Pancreas (tissue), 10 donors: ENCODE results near the gene COA1. TPM values are rescaled to one million over a fixed set of nuclear protein-coding genes. Genes with fewer than 3 reads are reported as not detected.
A peak's percentile ranks its signal among the peaks of the same experiment; 100 is the strongest.

Experiments
- ATAC-seq, 4 donors: fragments of 200-7000 bp; cut with Tn5 transposase; one replicate each; pipeline versions ENCODE4 v1.8.0 to v1.9.1; 2020; ENCODE audit warnings: mild to moderate bottlenecking in 4 of 4, moderate library complexity in 4 of 4
- DNase-seq, 6 donors: peaks; one replicate each; pipeline ENCODE4 v3.0.0-alpha.2; 2020
- FAIRE-seq: peaks from 2 replicates; lab custom pipeline; 2012; peaks lifted over from hg19 to GRCh38; lab: Jason Lieb, UNC
- H3K27ac ChIP-seq, 4 donors: fragments of 200-600 bp; sonication (generic); 1 replicate in 3 of 4; 2 replicates in 1 of 4; pipeline versions ENCODE4 v1.5.0 to v1.8.0; 2020
- H3K27me3 ChIP-seq, 4 donors: fragments of 200-600 bp; one replicate each; pipeline ENCODE4 v1.8.0; 2021
- H3K36me3 ChIP-seq, 3 donors: fragments of 200-600 bp; sonication (generic) in 1 of 3; one replicate each; pipeline versions ENCODE4 v1.5.0 to v1.8.0; 2020 to 2021
- H3K4me1 ChIP-seq, 3 donors: fragments of 200-600 bp; one replicate each; pipeline ENCODE4 v1.8.0; 2021
- H3K4me3 ChIP-seq, 4 donors: fragments of 200-600 bp; sonication (generic) in 2 of 4; one replicate each; pipeline versions ENCODE4 v1.5.0 to v1.8.0; 2020 to 2021
- H3K9me3 ChIP-seq, 4 donors: fragments of 200-600 bp; one replicate each; pipeline ENCODE4 v1.8.0; 2021
- WGBS, 2 donors: extraction: QIAGEN DNeasy Blood & Tissue Kit; methylation state at CpG; one replicate each; pipeline ENCODE4 v1.1.7; 2013; 5-methylcytosine and 5-hydroxymethylcytosine counted together
- intact Hi-C, 3 donors: fragments of 100-400 bp; cut with DNase I; formaldehyde crosslinking; loops; one replicate each; pipeline versions ENCODE4 v1.11.1 to v1.14.2; 2022
- polyA plus RNA-seq, 2 donors: library from polyadenylated mRNA; stranded (reverse); fragments of 200-250 nt; gene quantifications; one replicate each; pipeline ENCODE4 v1.2.3, GENCODE V29; 2013
- total RNA-seq, 6 donors: library from RNA; stranded (reverse); fragmentation: NEBNext Ultra II Directional in 4 of 6; extraction: Animal tissue kit (Norgen Biotek cat#: 25700) in 4 of 6; gene quantifications; one replicate each; pipeline versions ENCODE4 v1.2.1 to v1.2.4, GENCODE V29; 2021 to 2023
- TF ChIP-seq, protein P1 (sequence below), 4 donors: fragments of 200-600 bp; sonication (generic) in 3 of 4; IDR thresholded peaks; one replicate each; pipeline versions ENCODE4 v1.5.0 to v1.8.0; 2021; ENCODE audit warnings: antibody characterized with exemption in 4 of 4
- donor health status: healthy with polysubstance abuse.
- donor health status: DM: no; HTN: no; CAD: no; lungs with moderate emphysema.
- donor health status: DM: no; HTN: no; CAD: no.
- donor health status: control.
- donor health status: control.
- donor health status: Bipolar disorder and iron deficiency.
- donor health status: DM: yes; HTN: yes; CAD: no.
- donor health status: DM: no; HTN: no; CAD: no.
- donor health status: DM: no; HTN: no; CAD: no.
- donor health status: DM: yes; HTN: yes; CAD: no.

Gene COA1
- total and polyA plus RNA-seq, 8 donors: 24.6 to 34.4 (median 27.1) TPM

DNA sequence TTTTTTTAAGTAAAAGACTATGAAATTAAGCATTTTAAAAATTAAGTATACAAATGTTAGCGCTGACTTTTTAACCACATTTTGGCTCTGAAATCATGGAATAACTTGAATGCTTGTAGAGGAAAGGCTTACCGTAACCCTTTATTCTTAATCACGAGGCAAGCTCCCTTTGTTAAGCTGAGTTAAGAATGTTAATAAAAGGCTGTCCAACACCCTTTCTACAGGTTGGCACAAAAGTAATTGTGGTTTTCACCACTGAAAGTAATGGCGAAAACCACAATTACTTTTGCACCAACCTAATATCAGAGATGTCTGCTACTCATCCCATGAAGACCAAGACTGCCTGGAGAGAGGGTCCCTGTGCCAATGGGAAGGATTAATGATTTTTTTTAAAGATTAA is 75.9 kb downstream of the COA1 start:
- WGBS, 2 donors: 93 to 98% methylated on average over 4 of the region's 4 CpGs
- Histone ChIP-seq H3K27me3 (no peaks in the 10 kb centered on the region), H3K36me3 (no peaks in the 10 kb centered on the region), H3K4me3 (no peak overlapping the region), H3K9me3 (no peaks in the 10 kb centered on the region), H3K27ac (no peak overlapping the region), H3K4me1 (peaks cover 15 to 44% (median 26%) of the 10 kb centered on the region in 3 donors)
- no peak for DNase-seq
- FAIRE-seq: no peak
- intact Hi-C loops: no loop called here
- no peak for ATAC-seq
- TF ChIP-seq, protein P1, sequence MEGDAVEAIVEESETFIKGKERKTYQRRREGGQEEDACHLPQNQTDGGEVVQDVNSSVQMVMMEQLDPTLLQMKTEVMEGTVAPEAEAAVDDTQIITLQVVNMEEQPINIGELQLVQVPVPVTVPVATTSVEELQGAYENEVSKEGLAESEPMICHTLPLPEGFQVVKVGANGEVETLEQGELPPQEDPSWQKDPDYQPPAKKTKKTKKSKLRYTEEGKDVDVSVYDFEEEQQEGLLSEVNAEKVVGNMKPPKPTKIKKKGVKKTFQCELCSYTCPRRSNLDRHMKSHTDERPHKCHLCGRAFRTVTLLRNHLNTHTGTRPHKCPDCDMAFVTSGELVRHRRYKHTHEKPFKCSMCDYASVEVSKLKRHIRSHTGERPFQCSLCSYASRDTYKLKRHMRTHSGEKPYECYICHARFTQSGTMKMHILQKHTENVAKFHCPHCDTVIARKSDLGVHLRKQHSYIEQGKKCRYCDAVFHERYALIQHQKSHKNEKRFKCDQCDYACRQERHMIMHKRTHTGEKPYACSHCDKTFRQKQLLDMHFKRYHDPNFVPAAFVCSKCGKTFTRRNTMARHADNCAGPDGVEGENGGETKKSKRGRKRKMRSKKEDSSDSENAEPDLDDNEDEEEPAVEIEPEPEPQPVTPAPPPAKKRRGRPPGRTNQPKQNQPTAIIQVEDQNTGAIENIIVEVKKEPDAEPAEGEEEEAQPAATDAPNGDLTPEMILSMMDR (IDR thresholded peaks at IDR 0.05): no peak

DNA sequence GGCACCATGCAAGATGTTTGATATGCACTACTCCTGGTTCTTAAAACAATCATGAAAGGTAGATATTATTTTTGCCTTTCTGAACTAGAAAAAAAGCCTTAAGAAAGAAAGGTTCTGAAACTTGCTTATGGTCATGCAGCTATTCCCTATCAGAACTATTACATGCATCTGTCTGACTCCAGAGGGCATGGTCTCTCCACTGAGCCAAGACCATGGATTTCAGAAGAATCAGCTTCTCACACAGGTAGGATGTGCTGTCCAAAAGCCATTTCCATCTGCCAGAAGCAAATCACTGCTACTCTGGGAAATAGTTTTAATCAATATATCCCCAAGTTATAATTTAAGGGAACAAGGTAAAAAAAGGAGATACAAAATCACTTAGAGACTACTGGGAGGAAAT is 77.0 kb downstream of the COA1 start:
- Histone ChIP-seq H3K27ac (no peak overlapping the region), H3K9me3 (no peaks in the 10 kb centered on the region), H3K27me3 (no peaks in the 10 kb centered on the region), H3K4me3 (no peak overlapping the region), H3K4me1 (peaks cover 6 to 44% (median 15%) of the 10 kb centered on the region in 3 donors), H3K36me3 (no peaks in the 10 kb centered on the region)
- TF ChIP-seq, protein P1 (IDR thresholded peaks at IDR 0.05): no peak
- no peak for ATAC-seq
- intact Hi-C loops: no loop called here
- FAIRE-seq: no peak
- DNase-seq: no peak

DNA sequence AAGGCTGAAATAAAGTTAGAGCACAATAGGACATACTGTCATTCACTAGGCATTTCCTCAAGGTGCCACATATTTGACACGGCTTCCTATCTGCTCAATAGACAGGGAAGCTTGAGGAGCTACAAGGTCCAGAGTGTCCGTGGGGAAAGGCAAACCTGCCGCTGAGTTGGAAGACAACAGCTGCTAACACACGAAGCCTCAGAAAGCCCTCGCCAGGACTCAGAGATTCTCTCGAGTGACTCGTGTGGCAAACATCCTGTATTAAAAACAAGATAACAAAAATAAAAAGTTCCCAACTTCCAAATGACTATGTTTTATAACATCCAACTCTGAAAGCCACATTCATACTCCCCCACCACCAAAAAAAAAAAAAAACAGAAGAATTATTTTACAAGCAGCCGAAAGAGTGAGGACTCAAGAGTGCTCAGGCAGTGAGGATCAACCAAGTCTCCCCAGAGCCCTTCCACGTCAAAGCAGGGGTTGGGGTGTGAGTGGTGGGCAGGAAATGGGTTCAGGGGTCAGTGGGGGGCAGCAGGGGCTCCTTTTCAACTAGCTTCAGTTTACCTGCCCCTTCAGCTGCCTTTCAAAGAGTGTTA is 78.8 kb downstream of the COA1 start:
- no peak for ATAC-seq
- no peak for DNase-seq
- H3K9me3 ChIP-seq: no peaks in the 10 kb centered on the region
- no peak overlapping the region for H3K4me3 ChIP-seq
- no peaks in the 10 kb centered on the region for H3K36me3 ChIP-seq
- peaks cover 0 to 52% (median 22%) of the 10 kb centered on the region in 3 donors for H3K4me1 ChIP-seq
- FAIRE-seq: no peak
- TF ChIP-seq, protein P1 (IDR thresholded peaks at IDR 0.05): no peak
- peak overlapping the region in 2 of 4 donors; percentile 87 to 89 for H3K27ac ChIP-seq
- no peaks in the 10 kb centered on the region for H3K27me3 ChIP-seq
- 68 to 77% methylated on average over 9 of the region's 9 CpGs for WGBS, 2 donors
- intact Hi-C loops: no loop called here

DNA sequence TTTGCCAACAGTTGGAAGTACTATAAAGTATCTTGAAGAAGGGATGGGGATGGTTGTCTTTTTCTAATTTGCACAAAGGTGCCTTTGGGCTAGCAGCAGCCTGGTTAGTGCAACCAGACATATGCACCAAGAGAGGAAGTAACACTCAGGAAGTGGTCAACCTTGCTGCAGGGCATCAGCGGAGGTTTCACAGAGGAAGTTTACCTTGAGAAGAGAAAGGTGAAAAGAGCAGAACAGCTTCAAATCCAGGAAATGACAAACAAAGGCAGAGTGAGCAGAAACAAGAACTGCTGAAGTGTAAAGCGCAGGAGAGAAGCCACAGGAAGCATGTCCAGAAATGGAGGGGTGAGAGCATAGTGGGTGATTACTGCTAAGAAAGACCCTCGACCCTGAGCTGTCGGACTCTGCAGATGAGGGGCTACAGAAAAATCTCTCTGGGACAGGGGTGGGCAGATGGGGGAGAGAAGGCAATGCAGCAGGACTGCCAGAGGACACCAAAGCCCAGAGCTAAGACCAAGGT is 79.5 kb downstream of the COA1 start:
- peak overlapping the region in 2 of 4 donors; percentile 87 to 89 for H3K27ac ChIP-seq
- no peaks in the 10 kb centered on the region for H3K27me3 ChIP-seq
- WGBS, 2 donors: 81 to 83% methylated on average over 4 of the region's 4 CpGs
- ATAC-seq (peak in 1 of 4 donors; percentile 4), FAIRE-seq (no peak), DNase-seq (no peak)
- H3K36me3 ChIP-seq: no peaks in the 10 kb centered on the region
- H3K9me3 ChIP-seq: no peaks in the 10 kb centered on the region
- TF ChIP-seq, protein P1 (IDR thresholded peaks at IDR 0.05): no peak
- H3K4me3 ChIP-seq: no peak overlapping the region
- peaks cover 0 to 51% (median 22%) of the 10 kb centered on the region in 3 donors for H3K4me1 ChIP-seq
- intact Hi-C loops: no loop called here
